Measurements from ENCODE around the gene TXNDC2.

The TXNDC2 gene

DNA sequence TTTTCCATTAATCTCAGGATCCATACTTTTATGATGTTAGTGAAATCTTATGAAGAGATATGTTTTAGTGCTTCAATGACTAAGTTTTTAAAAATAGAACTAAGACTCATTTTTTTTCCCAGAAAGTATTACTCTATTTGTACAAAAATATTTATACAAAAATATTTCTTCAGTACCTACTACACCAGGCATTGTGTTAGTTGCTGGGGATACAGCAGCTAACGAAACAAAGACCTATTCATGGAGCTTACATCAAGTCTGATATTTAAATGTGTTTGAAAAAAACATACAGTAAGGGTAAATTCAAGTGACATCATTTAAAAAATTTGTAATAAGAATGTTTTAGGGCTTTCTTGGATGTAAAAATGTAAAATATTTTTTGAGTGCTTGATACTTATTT, 39.6 kb downstream of the TXNDC2 start:
- no peak overlapping the region for H3K9ac ChIP-seq (ENCODE audit: insufficient read length)
- H3K27ac ChIP-seq: no peak overlapping the region
- no peak overlapping the region for H3K4me3 ChIP-seq
- no peak for DNase-seq (ENCODE audit: low read depth, low spot score)
- no peaks in the 10 kb centered on the region for H3K9me3 ChIP-seq (ENCODE audit: low read depth, low read length)
- TF ChIP-seq FOXP2 (optimal IDR thresholded peaks at IDR 0.05; ENCODE audit: control extremely low read depth, extremely low read length, insufficient read depth) (no peak), EZH2 (IDR thresholded peaks at IDR 0.05) (no peak), POLR2AphosphoS5 (IDR thresholded peaks at IDR 0.05; ENCODE audit: borderline replicate concordance, low read depth, low read length) (no peak)
- H3K36me3 ChIP-seq (ENCODE audit: insufficient read depth, low read length): 0 out of 2 replicates have a peak, but pooled peaks cover 4% of the 10 kb centered on the region

- Histone ChIP-seq H3K36me3 (ENCODE audit: insufficient read depth, low read length) (0 out of 2 replicates have a peak, but pooled peaks cover 4% of the 10 kb centered on the region), H3K27ac (no peak overlapping the region)
Observed at GRCh38 chr18:9925795-9926194, 40.0 kb downstream of the TXNDC2 start.

GRCh38 chr18:9926223-9926894, 40.6 kb downstream of the TXNDC2 start:
- no peak overlapping the region for H3K27ac ChIP-seq
- DNase-seq (ENCODE audit: low read depth, low spot score): no peak
- H3K36me3 ChIP-seq (ENCODE audit: insufficient read depth, low read length): peaks cover 7% of the 10 kb centered on the region; the same call in 1 of the 2 replicates
- H3K9ac ChIP-seq (ENCODE audit: insufficient read length): no peak overlapping the region
- TF ChIP-seq EZH2 (IDR thresholded peaks at IDR 0.05) (no peak), POLR2AphosphoS5 (IDR thresholded peaks at IDR 0.05; ENCODE audit: borderline replicate concordance, low read depth, low read length) (no peak), FOXP2 (optimal IDR thresholded peaks at IDR 0.05; ENCODE audit: control extremely low read depth, extremely low read length, insufficient read depth) (no peak)
- no peaks in the 10 kb centered on the region for H3K9me3 ChIP-seq (ENCODE audit: low read depth, low read length)
- H3K4me3 ChIP-seq: no peak overlapping the region

More at GRCh38 chr18:9925795-9926194, 40.0 kb downstream of the TXNDC2 start:
- no peak for DNase-seq (ENCODE audit: low read depth, low spot score)
- Histone ChIP-seq H3K9ac (ENCODE audit: insufficient read length) (no peak overlapping the region), H3K9me3 (ENCODE audit: low read depth, low read length) (no peaks in the 10 kb centered on the region), H3K4me3 (no peak overlapping the region)
- no peak for TF ChIP-seq FOXP2 (optimal IDR thresholded peaks at IDR 0.05; ENCODE audit: control extremely low read depth, extremely low read length, insufficient read depth)
- TF ChIP-seq EZH2 (IDR thresholded peaks at IDR 0.05): no peak
- TF ChIP-seq POLR2AphosphoS5 (IDR thresholded peaks at IDR 0.05; ENCODE audit: borderline replicate concordance, low read depth, low read length): no peak

GRCh38 chr18:9926977-9927376, 41.2 kb downstream of the TXNDC2 start:
- TF ChIP-seq FOXP2 (optimal IDR thresholded peaks at IDR 0.05; ENCODE audit: control extremely low read depth, extremely low read length, insufficient read depth) (no peak), POLR2AphosphoS5 (IDR thresholded peaks at IDR 0.05; ENCODE audit: borderline replicate concordance, low read depth, low read length) (no peak), EZH2 (IDR thresholded peaks at IDR 0.05) (no peak)
- DNase-seq (ENCODE audit: low read depth, low spot score): no peak

GRCh38 chr18:9927392-9928063, 41.8 kb downstream of the TXNDC2 start:
- Histone ChIP-seq H3K36me3 (ENCODE audit: insufficient read depth, low read length) (peaks cover 18% of the 10 kb centered on the region), H3K9me3 (ENCODE audit: low read depth, low read length) (no peaks in the 10 kb centered on the region), H3K9ac (ENCODE audit: insufficient read length) (no peak overlapping the region), H3K27ac (peak overlapping the region; percentile 58; the same call in 1 of the 2 replicates), H3K4me3 (no peak overlapping the region)
- DNase-seq (ENCODE audit: low read depth, low spot score): no peak
- TF ChIP-seq FOXP2 (optimal IDR thresholded peaks at IDR 0.05; ENCODE audit: control extremely low read depth, extremely low read length, insufficient read depth) (no peak), EZH2 (IDR thresholded peaks at IDR 0.05) (no peak), POLR2AphosphoS5 (IDR thresholded peaks at IDR 0.05; ENCODE audit: borderline replicate concordance, low read depth, low read length) (no peak)

More at GRCh38 chr18:9926977-9927376, 41.2 kb downstream of the TXNDC2 start:
- Histone ChIP-seq H3K27ac (0 out of 2 replicates have a peak overlapping the region, but pooled peaks have one; percentile 58), H3K4me3 (no peak overlapping the region), H3K9ac (ENCODE audit: insufficient read length) (no peak overlapping the region), H3K36me3 (ENCODE audit: insufficient read depth, low read length) (peaks cover 13% of the 10 kb centered on the region), H3K9me3 (ENCODE audit: low read depth, low read length) (no peaks in the 10 kb centered on the region)

DNA sequence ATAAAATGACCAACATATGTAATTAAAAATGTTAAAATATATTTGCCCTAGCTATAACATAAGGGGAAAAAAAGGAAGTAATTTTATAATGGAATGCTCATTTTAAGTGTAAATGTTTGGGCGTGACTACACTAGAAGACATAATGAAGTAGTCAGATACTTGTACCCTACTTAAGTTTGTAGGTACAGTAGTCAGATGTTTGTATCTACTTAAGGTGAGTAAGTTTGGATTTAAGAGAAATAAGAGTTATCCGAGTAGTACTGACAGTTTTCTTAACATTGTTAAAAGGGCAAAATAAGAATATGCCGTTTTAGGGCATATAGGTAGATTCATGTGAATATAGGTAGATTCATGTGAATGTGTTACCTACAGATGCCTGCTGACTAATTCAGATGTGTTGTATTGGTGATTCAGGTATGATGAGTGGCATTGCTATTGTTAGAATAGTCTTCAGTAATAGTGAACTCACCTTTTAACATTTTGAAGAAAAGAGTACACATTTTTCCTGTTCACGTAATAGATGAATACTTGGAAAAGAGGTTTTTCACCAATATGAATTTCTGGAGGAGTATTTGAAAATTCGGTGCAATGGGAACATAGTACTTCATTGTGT, 43.0 kb downstream of the TXNDC2 start:
- TF ChIP-seq POLR2AphosphoS5 (IDR thresholded peaks at IDR 0.05; ENCODE audit: borderline replicate concordance, low read depth, low read length) (no peak), FOXP2 (optimal IDR thresholded peaks at IDR 0.05; ENCODE audit: control extremely low read depth, extremely low read length, insufficient read depth) (no peak), EZH2 (IDR thresholded peaks at IDR 0.05) (no peak)
- Histone ChIP-seq H3K36me3 (ENCODE audit: insufficient read depth, low read length) (peaks cover 28% of the 10 kb centered on the region), H3K27ac (no peak overlapping the region), H3K9me3 (ENCODE audit: low read depth, low read length) (no peaks in the 10 kb centered on the region), H3K4me3 (no peak overlapping the region), H3K9ac (ENCODE audit: insufficient read length) (no peak overlapping the region)
- no peak for DNase-seq (ENCODE audit: low read depth, low spot score)

- Histone ChIP-seq H3K27ac (peak overlapping the region; percentile 63; the same call in 1 of the 2 replicates), H3K36me3 (ENCODE audit: insufficient read depth, low read length) (peaks cover 32% of the 10 kb centered on the region), H3K9me3 (ENCODE audit: low read depth, low read length) (no peaks in the 10 kb centered on the region), H3K9ac (ENCODE audit: insufficient read length) (no peak overlapping the region), H3K4me3 (no peak overlapping the region)
- TF ChIP-seq POLR2AphosphoS5 (IDR thresholded peaks at IDR 0.05; ENCODE audit: borderline replicate concordance, low read depth, low read length): no peak
- TF ChIP-seq EZH2 (IDR thresholded peaks at IDR 0.05): no peak
- no peak for TF ChIP-seq FOXP2 (optimal IDR thresholded peaks at IDR 0.05; ENCODE audit: control extremely low read depth, extremely low read length, insufficient read depth)
- no peak for DNase-seq (ENCODE audit: low read depth, low spot score)
Observed at GRCh38 chr18:9930299-9930884, 44.6 kb downstream of the TXNDC2 start.

GRCh38 chr18:9931146-9931545, 45.4 kb downstream of the TXNDC2 start:
- Histone ChIP-seq H3K27ac (peak overlapping the region; percentile 63; the same call in 1 of the 2 replicates), H3K9me3 (ENCODE audit: low read depth, low read length) (no peaks in the 10 kb centered on the region), H3K9ac (ENCODE audit: insufficient read length) (no peak overlapping the region), H3K36me3 (ENCODE audit: insufficient read depth, low read length) (peaks cover 39% of the 10 kb centered on the region), H3K4me3 (no peak overlapping the region)
- no peak for DNase-seq (ENCODE audit: low read depth, low spot score)
- TF ChIP-seq FOXP2 (optimal IDR thresholded peaks at IDR 0.05; ENCODE audit: control extremely low read depth, extremely low read length, insufficient read depth) (no peak), POLR2AphosphoS5 (IDR thresholded peaks at IDR 0.05; ENCODE audit: borderline replicate concordance, low read depth, low read length) (no peak), EZH2 (IDR thresholded peaks at IDR 0.05) (no peak)

Measured in SK-N-MC (cell line).